ENCODE results near the gene ABI3BP.

GRCh38 chr3:100941451-100941850, 51.8 kb downstream of the ABI3BP start:
- no peak for TF ChIP-seq CTCF (IDR thresholded peaks at IDR 0.05)
- no peak for TF ChIP-seq POLR2A (IDR thresholded peaks at IDR 0.05)
